Upper lobe of left lung (tissue), 4 donors: ENCODE measurements around the gene DOCK7.

ENCODE experiments used
- CTCF ChIP-seq, 6 experiments: fragments of 450-650 bp in 4 of 6; fragments of 200-600 bp in 2 of 6; sonication (generic) in 2 of 6; IDR thresholded peaks; one replicate each; pipeline ENCODE4 v1.5.1; 2016 to 2019; ENCODE audit warnings: antibody characterized with exemption in 6 of 6
- EP300 ChIP-seq, 4 donors: sonication (generic); formaldehyde crosslinking; IDR thresholded peaks; one replicate each; pipeline ENCODE4 v1.5.1; 2017; ENCODE audit warnings: antibody characterized with exemption in 4 of 4, control low read depth in 2 of 4
- POLR2A ChIP-seq, 4 donors: fragments of 450-650 bp; IDR thresholded peaks; one replicate each; pipeline ENCODE4 v1.5.1; 2016 to 2017; ENCODE audit warnings: antibody characterized with exemption in 4 of 4, mild to moderate bottlenecking in 2 of 4

- TF ChIP-seq CTCF (IDR thresholded peaks at IDR 0.05) (no peak), POLR2A (IDR thresholded peaks at IDR 0.05) (no peak), EP300 (IDR thresholded peaks at IDR 0.05) (no peak)
Measured at GRCh38 chr1:62509028-62509427, 179.2 kb downstream of the DOCK7 start.
